K562 (cell line): ENCODE measurements around the gene TMCO4. TPM values are rescaled to one million over a fixed set of nuclear protein-coding genes. Genes with fewer than 3 reads are reported as not detected.

ENCODE experiments used
- CXXC5 ChIP-seq: fragments of 250-450 bp; sonication (Bioruptor Pico); IDR thresholded peaks from 2 replicates; pipeline ENCODE4 v1.8.0; 2022; ENCODE audit warnings: inconsistent platforms, mild to moderate bottlenecking, moderate library complexity
- TSC22D4 ChIP-seq: fragments of 450-650 bp; IDR thresholded peaks from 2 replicates; pipeline ENCODE4 v1.6.1; 2016; ENCODE audit warnings: missing genetic modification characterization, missing biosample characterization, control low read depth
- ZNF318 ChIP-seq, 2 experiments: fragments of 450-650 bp; IDR thresholded peaks; 2 replicates each; pipeline ENCODE4 v1.6.1; 2016; ENCODE audit warnings: mild to moderate bottlenecking in 2 of 2, borderline replicate concordance in 1 of 2, low read depth in 1 of 2, moderate library complexity in 1 of 2
- polyA plus RNA-seq, 8 experiments: library from polyadenylated mRNA; depleted of rRNA in 4 of 8; stranded (reverse) in 5 of 8; unstranded in 3 of 8; fragments of >200 nt; fragmentation: Nextera tagmentation in 2 of 8; fragmentation: Illumina TruSeq in 1 of 8; extraction: Ambion mirVana in 2 of 8; extraction: Trizol in 1 of 8; gene quantifications; 2 replicates each; pipeline versions ENCODE4 v1.2.1 to v1.2.3, GENCODE V29; 2011 to 2014; ENCODE audit warnings: inconsistent platforms in 1 of 8, missing spikeins in 1 of 8
- total RNA-seq, 7 experiments: library from RNA; depleted of rRNA in 6 of 7; stranded (reverse); fragments of >200 nt in 6 of 7; fragmentation: Illumina TruSeq in 2 of 7; extraction: Trizol in 2 of 7; gene quantifications; 2 replicates each; pipeline versions ENCODE4 v1.2.1 to v1.2.3, GENCODE V29; 2011 to 2021; ENCODE audit warnings: low replicate concordance in 1 of 7

The TMCO4 gene
- total and polyA plus RNA-seq, 9 of the 15 experiments (the other 6 are each of a cell fraction or from before 2014, with no cell fraction given): 0.06 to 2.1 (median 1.2) TPM

GRCh38 chr1:19712928-19713327, 86.8 kb downstream of the TMCO4 start (continued):
- TF ChIP-seq ZNF318 (IDR thresholded peaks at IDR 0.05; ENCODE audit: borderline replicate concordance in 1 of 2, low read depth in 1 of 2) (no peak), TSC22D4 (tag) (no peak), CXXC5 (CRISPR knock-in tag) (no peak)
